TTC549 (cell line): Measurements from ENCODE around the gene PNISR.

Experiments
- FAIRE-seq: peaks from 2 replicates; lab custom pipeline; 2012; peaks lifted over from hg19 to GRCh38; lab: Jason Lieb, UNC

The PNISR gene

DNA sequence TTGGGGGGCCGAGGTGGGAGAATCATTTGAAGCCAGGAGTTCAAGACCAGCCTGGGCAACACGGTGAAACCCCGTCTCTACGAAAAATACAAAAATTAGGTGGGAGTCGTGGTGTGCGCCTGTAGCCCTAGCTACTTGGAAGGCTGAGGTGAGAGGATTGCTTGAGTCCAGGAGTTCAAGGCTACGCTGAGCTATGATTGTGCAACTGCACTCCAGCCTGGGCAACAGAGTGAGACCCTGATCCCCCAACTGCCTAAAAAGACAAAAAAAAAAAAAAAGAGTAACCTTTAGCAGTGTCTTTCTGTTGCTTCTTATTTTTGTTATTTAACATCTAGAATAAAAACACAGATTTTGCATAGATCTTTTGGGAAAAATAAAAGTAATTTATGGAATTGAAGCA, 18.0 kb downstream of the PNISR start:
- no peak for FAIRE-seq

DNA sequence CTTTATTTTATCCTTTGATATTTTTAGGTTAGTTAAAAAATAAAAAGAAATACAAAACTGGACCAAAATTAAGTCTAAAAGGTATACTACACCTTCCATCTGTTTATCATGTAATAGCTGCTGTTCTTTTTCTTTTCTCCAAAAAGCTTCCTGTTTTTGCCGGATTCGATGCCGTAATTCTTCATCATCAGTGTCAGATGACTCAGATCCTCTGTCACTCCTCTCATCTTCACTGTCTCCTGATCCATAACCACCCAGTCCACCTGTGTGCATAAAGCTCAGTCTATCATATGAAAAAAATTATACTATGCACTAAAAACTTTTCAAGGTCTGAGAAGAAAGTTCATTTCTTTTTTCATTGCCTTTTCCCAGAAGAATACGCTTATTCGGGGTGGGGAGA, 22.7 kb downstream of the PNISR start:
- FAIRE-seq = no peak

DNA sequence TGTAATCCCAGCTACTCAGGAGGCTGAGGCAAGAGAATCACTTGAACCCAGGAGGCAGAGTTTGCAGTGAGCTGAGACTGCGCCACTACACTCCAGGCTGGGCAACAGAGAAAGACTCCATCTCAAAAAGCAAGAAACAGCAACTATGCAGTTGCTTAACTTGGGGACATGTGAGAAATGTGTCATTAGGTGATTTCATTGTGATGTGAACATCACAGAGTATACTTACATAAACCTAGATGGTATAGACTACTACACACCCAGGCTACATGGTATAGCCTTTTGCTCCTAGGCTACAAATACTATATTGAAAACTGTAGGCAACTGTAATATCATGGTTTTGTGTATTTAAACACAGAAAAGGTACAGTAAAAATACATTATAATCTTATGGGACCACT, 27.8 kb downstream of the PNISR start:
- no peak for FAIRE-seq

DNA sequence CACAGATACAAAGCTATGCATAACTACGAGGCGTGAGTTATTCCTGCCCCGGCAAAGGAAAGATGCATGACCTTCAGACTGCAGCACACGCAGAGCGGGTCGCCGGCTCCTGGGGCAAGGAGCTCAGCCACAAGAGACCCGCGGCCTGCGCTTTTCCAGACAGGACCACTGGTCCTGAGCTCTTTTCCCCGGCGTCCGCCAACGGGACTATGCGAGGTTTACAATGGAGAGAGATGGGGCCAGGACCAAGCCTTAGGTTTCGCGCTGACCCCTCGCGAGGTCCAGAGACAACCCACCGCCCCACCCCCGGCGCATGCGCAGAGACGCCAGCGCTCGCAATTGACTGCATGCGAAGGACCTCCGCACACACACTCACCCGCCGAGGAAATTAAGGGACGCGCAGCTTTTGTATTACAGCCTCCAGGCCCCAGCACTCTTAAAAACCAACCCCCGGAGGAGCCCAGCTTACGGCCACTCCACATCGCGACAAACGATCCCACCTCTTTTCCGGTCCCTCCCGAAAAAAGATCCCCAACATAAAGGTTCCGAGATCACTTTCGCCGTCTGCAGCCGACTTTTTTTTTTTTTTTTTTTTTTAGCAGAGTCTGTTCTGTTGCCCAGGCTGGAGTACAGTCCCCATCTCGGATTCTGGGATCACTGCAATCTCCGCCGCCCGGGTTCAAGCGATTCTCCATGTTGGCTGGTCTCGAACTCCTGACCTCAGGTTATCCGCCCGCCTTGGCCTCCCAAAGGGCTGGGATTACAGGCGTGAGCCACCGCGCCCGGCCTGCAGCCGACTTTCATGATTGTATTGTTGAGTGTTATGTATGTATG, 31.2 kb downstream of the PNISR start, which contains the start of gene COQ3:
Gene COQ3 (minus strand): TSS at position 498 of the 834 bp plus-strand sequence. CDS start 16 bp downstream, at position 482.
- no peak for FAIRE-seq

DNA sequence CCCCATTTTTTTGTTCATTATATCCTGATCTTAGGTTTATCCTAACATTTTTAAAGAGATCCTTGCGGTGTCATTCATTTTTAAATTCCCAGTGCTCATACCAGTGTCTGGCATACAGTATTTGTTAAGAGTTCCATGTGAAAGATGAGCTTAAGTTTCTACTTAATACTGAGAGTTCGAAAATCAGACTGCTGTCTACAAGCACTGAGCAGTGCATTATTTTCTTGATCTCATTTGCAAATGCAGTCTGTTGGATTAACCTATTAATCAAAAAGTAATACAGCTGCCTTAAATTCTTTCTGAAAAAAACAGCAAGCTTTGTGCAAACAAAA, 31.8 kb downstream of the PNISR start:
- FAIRE-seq = no peak

DNA sequence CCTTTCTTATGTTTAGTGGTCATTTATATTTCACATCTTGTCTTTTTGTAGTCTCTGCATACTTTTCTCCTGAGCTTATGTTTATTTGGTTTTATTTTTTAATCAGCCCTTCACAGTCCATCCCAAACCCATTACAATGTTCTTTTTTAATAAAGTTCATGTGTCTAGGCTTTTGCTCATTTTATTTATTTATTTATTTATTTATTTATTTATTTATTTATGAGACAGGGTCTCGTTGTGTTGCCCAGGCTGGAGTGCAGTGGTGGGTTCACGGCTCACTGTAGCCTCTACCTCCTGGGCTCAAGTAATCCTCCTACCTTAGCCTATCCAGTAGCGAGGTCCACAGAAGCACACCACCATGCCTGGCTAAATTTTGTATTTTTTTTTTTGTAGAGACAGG, 34.2 kb downstream of the PNISR start:
- FAIRE-seq = no peak

DNA sequence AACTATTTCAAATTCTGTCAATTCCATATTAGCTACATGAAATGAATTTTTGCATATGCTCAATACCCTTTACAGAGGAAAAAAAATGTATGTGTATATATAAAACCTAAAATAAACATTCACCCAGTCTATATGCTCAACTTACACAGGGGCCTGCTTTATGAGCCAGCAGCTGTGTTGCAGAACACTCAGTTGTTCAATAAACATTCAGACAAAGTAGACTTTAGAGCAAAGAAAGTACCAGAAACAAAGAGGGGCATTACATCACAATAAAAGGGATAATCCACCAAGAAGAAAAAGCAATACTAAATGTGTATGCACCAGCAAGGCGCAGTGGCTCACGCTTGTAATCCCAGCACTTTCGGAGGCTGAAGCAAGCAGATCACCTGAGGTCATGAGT, 40.6 kb downstream of the PNISR start:
- no peak for FAIRE-seq

DNA sequence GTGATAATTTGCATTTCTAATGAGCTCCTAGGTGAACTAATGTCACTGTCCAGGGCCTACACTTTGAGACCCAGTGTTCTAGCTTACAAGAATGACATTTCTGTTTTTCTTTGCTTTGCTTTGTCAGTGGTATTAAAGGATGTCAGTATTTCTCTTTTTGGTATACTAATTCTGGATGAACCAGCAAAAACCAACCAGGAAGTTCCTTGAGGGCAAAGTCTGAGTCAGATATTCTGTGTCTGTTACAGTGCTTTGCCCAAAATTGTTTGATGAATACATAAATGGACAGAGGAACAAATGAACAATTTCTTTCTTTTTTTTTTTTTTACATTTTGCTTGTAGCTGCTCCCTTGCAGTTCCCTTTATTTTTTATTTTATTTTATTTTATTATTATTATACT, 46.5 kb downstream of the PNISR start:
- no peak for FAIRE-seq

DNA sequence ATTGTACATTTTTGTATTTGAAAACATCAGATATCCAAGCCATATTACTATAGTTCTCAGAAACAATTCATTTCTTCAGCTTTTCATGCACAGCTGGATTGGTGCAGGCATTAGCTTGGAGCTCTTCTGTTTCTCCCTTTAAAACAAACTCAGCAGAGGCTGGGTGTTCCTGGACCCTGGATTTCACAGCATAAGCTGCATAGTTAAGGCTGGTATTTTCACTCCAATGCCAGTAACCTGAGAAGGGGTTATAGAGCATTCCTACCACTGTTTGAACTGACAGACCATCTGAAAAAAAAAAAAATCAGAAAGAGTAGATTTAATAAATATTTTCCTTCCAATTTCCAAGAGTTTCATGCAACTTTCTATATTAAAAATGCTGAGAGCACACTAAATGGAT, 55.6 kb downstream of the PNISR start:
- no peak for FAIRE-seq

DNA sequence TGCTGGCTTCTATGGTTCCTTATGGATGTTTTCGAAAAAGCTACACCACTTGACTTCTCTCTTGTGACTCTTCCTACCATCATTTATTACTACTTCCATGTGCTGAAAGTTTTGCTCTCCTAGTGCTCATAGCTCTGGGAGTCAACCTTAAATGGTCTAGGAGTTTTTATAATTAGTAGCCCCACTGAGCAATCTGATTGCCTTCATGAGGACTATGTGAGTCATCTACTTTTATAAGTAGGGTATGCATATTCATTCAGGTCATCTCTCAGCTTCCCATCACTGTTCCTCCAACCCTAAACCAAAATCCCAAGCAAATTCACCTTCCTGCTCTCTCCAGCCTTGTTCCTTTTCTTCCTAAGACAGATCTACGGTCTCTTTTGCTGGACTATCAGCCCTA, 58.3 kb downstream of the PNISR start:
- FAIRE-seq = no peak

DNA sequence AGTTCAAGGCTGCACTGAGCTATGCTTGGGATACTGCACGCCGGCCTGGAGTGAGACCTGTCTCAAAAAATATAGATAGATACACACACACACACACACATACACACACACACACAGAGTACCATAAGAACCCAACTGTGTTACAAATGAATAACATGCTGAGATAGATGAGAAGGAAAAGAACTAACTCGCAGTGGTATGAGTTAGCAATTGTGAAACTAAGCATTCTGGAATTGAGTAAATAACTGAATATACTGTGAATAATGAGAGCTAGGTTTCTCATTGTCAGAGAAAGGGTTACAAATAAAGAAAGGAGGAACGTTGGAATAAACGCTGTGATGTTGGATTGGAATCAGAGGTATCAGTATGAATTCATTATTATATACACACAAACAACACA, 61.1 kb downstream of the PNISR start:
- no peak for FAIRE-seq

DNA sequence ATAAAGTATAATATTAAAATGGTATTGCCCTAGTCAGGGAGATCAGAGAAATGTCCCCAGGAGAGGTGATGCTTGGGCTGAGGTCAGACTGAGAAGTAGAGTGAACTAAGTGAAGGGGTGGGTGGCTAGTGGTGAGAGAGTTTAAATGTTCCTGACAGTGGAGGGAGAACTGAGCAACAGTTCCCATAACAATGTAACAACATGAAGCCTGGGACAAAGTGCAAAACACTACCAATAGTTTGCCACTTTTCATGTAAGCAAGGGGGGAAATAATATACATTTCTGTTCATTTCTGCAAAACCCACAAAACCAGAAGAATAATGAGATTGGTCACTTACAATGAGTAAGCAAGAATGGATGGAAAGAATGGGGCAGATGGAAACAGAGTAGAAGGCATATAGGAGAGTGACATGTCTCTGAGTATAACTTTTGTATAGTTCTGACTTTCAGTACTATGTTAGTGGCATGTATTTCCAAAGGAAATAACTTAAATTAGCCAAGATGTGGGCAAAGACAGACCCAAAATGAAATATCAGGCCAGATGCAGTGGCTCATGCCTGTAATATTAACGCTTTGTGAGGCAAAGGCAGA, 62.3 kb downstream of the PNISR start:
- no peak for FAIRE-seq

DNA sequence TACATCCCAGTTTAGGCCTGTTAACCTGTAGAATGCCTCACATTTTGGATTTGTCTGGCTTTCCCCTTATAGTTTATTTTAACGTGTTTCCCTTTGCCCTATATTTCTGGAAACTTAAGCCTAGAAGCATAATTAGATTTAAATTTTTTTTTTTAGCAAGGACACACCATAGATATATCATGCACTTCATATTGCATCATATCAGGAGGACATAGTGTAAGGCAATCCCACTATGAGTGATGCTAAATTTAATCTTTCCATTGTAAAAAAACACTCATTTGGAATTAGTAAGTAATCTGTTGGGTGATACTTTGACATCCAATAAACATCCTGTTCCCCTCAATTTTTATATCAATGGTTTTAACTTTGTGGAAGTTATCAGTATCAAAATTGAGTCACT, 65.3 kb downstream of the PNISR start:
- FAIRE-seq = no peak

DNA sequence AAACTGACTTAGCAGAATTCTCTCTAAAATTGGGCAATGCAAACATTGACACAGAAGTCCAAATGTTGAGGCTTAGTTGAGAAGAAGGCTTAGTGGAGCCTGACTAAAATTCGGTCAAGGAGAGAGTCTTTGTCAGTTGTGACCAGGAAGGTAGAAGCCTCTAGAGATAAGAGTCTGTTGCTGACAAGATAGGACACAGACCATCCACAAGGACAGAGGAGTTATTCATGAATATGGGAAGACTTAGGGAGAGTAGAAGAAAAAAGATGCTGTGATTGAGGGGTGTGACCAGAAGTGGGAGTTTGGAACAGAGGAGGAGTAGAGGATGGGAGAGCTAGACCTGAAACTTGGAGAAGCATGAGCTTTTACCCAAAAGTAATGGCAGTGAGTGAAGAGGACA, 68.5 kb downstream of the PNISR start:
- no peak for FAIRE-seq

DNA sequence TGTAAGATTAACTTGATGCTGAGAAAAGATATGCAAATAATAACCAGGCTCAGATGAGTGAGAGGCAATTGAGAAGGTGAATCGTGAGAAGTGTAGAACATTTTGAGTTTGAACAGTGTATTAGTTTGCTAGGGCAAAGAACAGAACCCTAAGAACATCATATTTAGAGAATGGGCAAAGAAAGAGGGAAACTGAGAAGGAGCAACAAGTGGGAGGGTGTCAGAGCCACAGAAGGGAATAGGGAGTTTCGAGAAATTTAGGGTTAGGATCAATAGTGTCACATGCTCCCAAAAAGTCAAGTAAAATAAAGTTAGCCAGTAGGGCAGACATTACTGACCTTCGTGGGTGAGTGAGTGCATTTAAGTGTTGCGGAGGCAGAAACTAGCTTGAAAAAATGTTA, 70.1 kb downstream of the PNISR start:
- FAIRE-seq = no peak

DNA sequence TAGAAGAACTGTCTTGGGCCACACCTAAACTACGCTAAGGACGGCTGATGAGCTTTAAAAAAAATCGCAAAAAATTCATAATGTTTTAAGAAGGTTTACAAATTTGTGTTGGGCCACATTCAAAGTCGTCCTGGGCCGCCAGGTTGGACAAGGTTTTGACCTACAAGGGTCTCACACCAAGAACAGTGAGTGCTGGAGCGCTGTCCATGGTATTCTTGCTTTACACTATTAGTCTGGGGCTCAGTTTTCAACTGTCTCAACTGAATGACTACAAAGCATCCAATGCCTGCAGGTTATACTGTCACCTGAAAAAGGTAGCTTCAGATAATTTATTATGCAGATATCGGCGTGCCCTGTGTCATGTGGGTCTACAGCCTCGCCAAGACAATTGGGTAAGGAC, 72.0 kb downstream of the PNISR start:
- no peak for FAIRE-seq

DNA sequence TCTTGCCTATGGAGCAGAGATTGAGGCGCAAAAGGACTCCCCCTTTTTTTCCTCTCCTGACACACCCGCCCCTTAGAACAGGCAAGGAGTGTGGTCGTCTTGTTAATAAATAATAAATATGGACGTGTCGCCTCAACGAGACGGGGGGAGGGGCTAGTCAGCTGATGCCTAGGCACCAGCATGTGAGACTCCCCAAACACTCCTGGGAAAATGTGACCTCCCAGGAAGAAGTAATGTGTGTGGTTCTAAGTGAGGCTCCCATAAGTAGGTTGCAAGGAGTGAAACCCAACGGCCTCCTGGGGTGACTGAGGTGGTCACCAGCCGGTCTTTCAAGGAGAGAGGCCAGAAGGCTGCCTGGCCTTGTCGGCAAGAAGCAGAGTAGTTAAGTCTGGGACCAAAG, 74.5 kb downstream of the PNISR start:
- no peak for FAIRE-seq

DNA sequence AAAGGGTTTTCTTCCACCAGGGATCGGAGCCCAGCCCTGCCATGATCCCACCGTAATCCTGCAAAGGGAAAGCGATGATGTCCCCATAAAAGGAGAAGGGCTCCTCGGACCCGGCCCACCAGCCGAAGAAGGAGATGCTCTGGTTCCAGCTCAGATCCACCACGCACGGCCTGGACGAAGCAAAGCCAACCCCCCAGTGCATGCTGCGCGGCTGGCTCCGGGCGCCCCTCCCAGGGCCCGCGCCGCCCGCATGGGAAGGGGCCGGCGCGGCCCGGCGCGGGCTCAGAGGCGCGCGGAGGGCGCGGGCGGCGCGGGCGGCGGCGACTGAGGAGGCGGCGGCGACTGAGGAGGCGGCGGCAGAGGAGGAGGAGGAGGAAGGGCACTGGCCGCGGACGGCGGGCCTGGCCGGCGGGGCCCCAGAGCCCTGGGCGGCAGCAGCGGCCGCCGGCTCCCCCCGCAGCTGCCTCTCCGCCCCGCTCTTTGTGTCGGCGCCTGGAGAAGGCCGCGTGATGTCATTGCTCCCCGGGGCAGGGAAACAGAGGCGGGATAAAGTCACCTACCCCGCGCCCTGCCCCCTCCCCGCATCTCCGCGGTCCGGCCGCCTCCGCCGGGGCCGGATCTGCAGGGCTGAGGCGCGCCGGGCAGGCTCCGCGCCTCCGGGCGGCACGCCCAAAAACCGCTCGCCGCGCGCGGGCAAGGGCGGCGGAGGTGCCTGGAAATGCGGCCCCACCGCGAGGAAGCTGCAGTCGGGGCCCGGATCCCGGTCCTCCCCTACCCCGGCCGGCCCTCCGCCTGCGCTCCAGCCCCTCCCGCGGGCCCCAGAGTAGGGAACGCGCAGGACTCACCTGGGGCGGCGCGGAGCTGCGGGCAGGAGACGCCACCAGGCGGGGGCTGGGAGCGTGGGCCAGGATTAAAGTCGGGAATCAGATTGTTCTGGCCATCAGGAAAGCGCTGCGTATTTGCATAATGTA, 75.7 kb downstream of the PNISR start, which contains the start of gene FAXC:
Gene FAXC (minus strand): TSS at position 504 of the 971 bp plus-strand sequence. CDS start 302 bp downstream, at position 202.
- FAIRE-seq = no peak

DNA sequence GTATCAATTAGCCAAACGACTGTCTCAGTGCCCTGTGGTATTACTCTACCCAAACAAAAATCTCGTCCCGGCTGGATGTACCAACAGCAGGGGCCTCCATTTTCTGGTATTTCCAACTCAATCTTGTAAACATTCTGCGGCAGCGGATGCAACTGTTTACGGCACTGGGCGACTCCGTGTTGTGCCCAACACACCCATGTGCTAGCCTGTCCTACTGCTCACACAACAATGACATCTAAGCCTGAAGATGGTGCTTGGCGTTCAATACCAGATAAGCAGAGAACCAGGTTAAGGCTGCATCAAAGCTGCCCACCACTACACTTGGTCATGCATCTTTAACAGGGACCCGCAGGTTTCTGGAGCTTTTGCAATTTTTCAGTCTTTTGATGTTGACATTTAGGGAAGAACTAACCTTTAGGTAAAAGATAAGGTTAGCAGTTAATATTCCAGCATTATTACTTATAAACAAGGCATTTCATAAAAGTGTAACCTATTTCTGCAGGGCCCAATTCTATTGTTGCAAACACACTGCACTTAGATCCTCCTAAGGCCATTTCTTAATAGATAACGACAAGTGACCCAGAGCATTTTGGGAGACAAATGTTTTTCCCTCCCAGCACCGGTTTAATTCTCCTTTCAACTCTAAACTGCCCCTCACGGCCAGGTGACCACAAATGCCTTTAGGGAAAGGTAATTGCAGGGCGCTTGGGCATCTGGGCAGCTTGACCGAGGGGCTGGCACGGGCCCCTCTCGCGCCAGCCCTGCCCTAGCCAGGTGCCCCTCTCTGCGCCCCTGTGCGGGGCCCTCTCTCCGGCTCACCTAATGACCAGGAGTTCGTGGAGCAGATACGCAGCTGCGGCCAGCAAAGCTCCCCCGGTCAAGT, 76.6 kb downstream of the PNISR start:
- no peak for FAIRE-seq
